Measurements from ENCODE around the gene NME7. TPM values are rescaled to one million over a fixed set of nuclear protein-coding genes. Genes with fewer than 3 reads are reported as not detected.

The NME7 gene
- total RNA-seq, 1 experiment from 2014 or later: 13.2 TPM

- H3K56ac ChIP-seq (ENCODE audit: insufficient read length, low read depth, low read length): no peak overlapping the region
- no peak overlapping the region for H3K23ac ChIP-seq (ENCODE audit: insufficient read length, low read depth, low read length)
- H3K79me2 ChIP-seq (ENCODE audit: insufficient read depth, low read length): peaks cover 6% of the 10 kb centered on the region; the same call in 1 of the 2 replicates
- no peak overlapping the region for H2BK15ac ChIP-seq (ENCODE audit: low read depth, low read length)
- Mint-ChIP-seq H3K36me3 (ENCODE audit: insufficient read depth in 1 of 3, low read depth in 3 of 3) (no peaks in the 10 kb centered on the region; a peak in 1 of 7 replicates), H3K9me3 (no peaks in the 10 kb centered on the region; a peak in 1 of 5 replicates), H3K27me3 (ENCODE audit: low read depth) (peaks cover 5% of the 10 kb centered on the region), H3K4me3 (no peak overlapping the region), H3K27ac (no peak overlapping the region), H3K4me1 (peaks cover 23 to 28% of the 10 kb centered on the region in 2 experiments)
- no peak overlapping the region for H3K18ac ChIP-seq (ENCODE audit: insufficient read length, low read depth, low read length)
- peaks cover 13% of the 10 kb centered on the region; the same call in 1 of the 2 replicates for H3K4me1 ChIP-seq (ENCODE audit: insufficient read depth, low read length)
- H3K9me3 ChIP-seq (ENCODE audit: control insufficient read depth, low read depth, low read length): no peaks in the 10 kb centered on the region
- H4K5ac ChIP-seq (ENCODE audit: insufficient read length, low read depth, low read length): no peak overlapping the region
- no peak overlapping the region for H4K91ac ChIP-seq (ENCODE audit: insufficient read length, low read depth, low read length)
- no peak overlapping the region for H3K27ac ChIP-seq (ENCODE audit: insufficient read length, low read depth, low read length)
- no CpG with 5 or more reads among the region's 4 CpGs for WGBS (ENCODE audit: extremely low coverage, insufficient read length, low lambda C conversion rate)
- no peak overlapping the region for H3K4ac ChIP-seq (ENCODE audit: low read depth, low read length)
- H2BK12ac ChIP-seq (ENCODE audit: insufficient read length, low read depth, low read length): no peak overlapping the region
- no peak overlapping the region for H3K14ac ChIP-seq (ENCODE audit: insufficient read depth, low read length)
- H3K79me1 ChIP-seq (ENCODE audit: insufficient read depth, low read depth, low read length, poor library complexity, severe bottlenecking): no peaks in the 10 kb centered on the region
- H4K8ac ChIP-seq (replicated peaks; ENCODE audit: insufficient read length, low read depth, low read length): no peak overlapping the region
- H3K27me3 ChIP-seq (ENCODE audit: insufficient read depth, low read length): no peaks in the 10 kb centered on the region
- peaks cover 8% of the 10 kb centered on the region for H3K23me2 ChIP-seq (ENCODE audit: insufficient read length, low read depth, low read length, poor library complexity, severe bottlenecking)
- no peak overlapping the region for H3K9ac ChIP-seq (ENCODE audit: extremely low read depth, insufficient read length, low read length)
- no peak overlapping the region for H2AFZ ChIP-seq (ENCODE audit: low read length)
- no peak overlapping the region for H2BK20ac ChIP-seq (ENCODE audit: low read depth, low read length, poor library complexity, severe bottlenecking)
- H4K20me1 ChIP-seq (ENCODE audit: control insufficient read depth, insufficient read depth, insufficient read length): no peaks in the 10 kb centered on the region
- no peak overlapping the region for H3K4me2 ChIP-seq (ENCODE audit: insufficient read depth, insufficient read length, low read length)
- no peak for TF ChIP-seq CTCF (conservative IDR thresholded peaks at IDR 0.05)
- H2BK120ac ChIP-seq (ENCODE audit: low read depth, low read length, poor library complexity, severe bottlenecking): no peak overlapping the region
- DNase-seq: no peak
- H2AK5ac ChIP-seq (ENCODE audit: insufficient read length, low read length): no peak overlapping the region
- H3T11ph ChIP-seq (ENCODE audit: low read length): no peak overlapping the region
- H2BK5ac ChIP-seq (ENCODE audit: insufficient read length, low read length): no peak overlapping the region
Observed at GRCh38 chr1:169102567-169102966, 265.0 kb downstream of the NME7 start.

Measured in H9 (cell line).